Spleen (tissue), 11 donors: Measurements from ENCODE around the gene INF2. TPM values are rescaled to one million over a fixed set of nuclear protein-coding genes. Genes with fewer than 3 reads are reported as not detected.
"Not testable (repeated sequence)": the region's sequence is repeated elsewhere in the genome, so short reads cannot be mapped to it uniquely, and the experiment has no call there.

Source experiments
- DNase-seq: peaks from one replicate; pipeline ENCODE4 v3.0.0-alpha.2; 2020
- H3K27ac ChIP-seq, 8 donors: fragments of 200-600 bp; sonication (generic) in 7 of 8; 1 replicate in 4 of 8; 2 replicates in 4 of 8; pipeline versions ENCODE4 v1.5.0 to v1.8.0; 2016 to 2021; ENCODE audit warnings: inconsistent platforms in 4 of 8, mild to moderate bottlenecking in 4 of 8, moderate library complexity in 1 of 8
- H3K27me3 ChIP-seq, 7 donors: fragments of 200-600 bp; sonication (generic) in 6 of 7; replicated peaks in 1 of 7; 1 replicate in 4 of 7; 2 replicates in 3 of 7; pipeline versions ENCODE4 v1.5.0 to v1.8.0; 2016 to 2021; ENCODE audit warnings: inconsistent platforms in 3 of 7, mild to moderate bottlenecking in 1 of 7
- H3K36me3 ChIP-seq, 6 donors: fragments of 200-600 bp; sonication (generic) in 5 of 6; 1 replicate in 4 of 6; 2 replicates in 2 of 6; pipeline versions ENCODE4 v1.5.0 to v1.8.0; 2016 to 2021; ENCODE audit warnings: inconsistent platforms in 2 of 6
- H3K4me1 ChIP-seq, 6 donors: fragments of 200-600 bp; sonication (generic) in 5 of 6; 1 replicate in 3 of 6; 2 replicates in 3 of 6; pipeline versions ENCODE4 v1.5.0 to v1.8.0; 2016 to 2021; ENCODE audit warnings: inconsistent platforms in 3 of 6
- H3K4me3 ChIP-seq, 8 donors: fragments of 200-600 bp; sonication (generic) in 7 of 8; 1 replicate in 4 of 8; 2 replicates in 4 of 8; pipeline versions ENCODE4 v1.5.0 to v1.8.0; 2016 to 2021; ENCODE audit warnings: inconsistent platforms in 4 of 8, mild to moderate bottlenecking in 4 of 8, moderate library complexity in 2 of 8
- H3K9me3 ChIP-seq, 8 donors: fragments of 200-600 bp; sonication (generic) in 7 of 8; 1 replicate in 4 of 8; 2 replicates in 4 of 8; pipeline versions ENCODE4 v1.5.0 to v1.8.0; 2016 to 2021; ENCODE audit warnings: inconsistent platforms in 4 of 8
- CTCF ChIP-seq, 11 experiments: fragments of 200-600 bp in 7 of 11; fragments of 450-650 bp in 4 of 11; sonication (generic) in 4 of 11; IDR thresholded peaks in 8 of 11; conservative IDR thresholded peaks in 3 of 11; 1 replicate in 7 of 11; 2 replicates in 4 of 11; pipeline versions ENCODE4 v1.4.0 to v1.8.0; 2016 to 2021; ENCODE audit warnings: antibody characterized with exemption in 11 of 11, inconsistent platforms in 4 of 11, mild to moderate bottlenecking in 1 of 11
- POLR2A ChIP-seq, 3 donors: fragments of 450-650 bp; IDR thresholded peaks; one replicate each; pipeline ENCODE4 v1.5.1; 2017; ENCODE audit warnings: antibody characterized with exemption in 3 of 3, mild to moderate bottlenecking in 1 of 3
- POLR2AphosphoS5 ChIP-seq, 3 donors: sonication (generic); formaldehyde crosslinking; IDR thresholded peaks; one replicate each; pipeline ENCODE4 v1.5.1; 2017; ENCODE audit warnings: antibody characterized with exemption in 3 of 3
- WGBS, 5 donors: extraction: QIAGEN DNeasy Blood & Tissue Kit in 3 of 5; methylation state at CpG; one replicate each; pipeline versions ENCODE4 v1.1.5 to v1.1.7; 2013 to 2018; 5-methylcytosine and 5-hydroxymethylcytosine counted together
- intact Hi-C: fragments of 100-400 bp; cut with DNase I; formaldehyde crosslinking; loops from one replicate; pipeline ENCODE4 v1.15.0; 2023; ENCODE audit warnings: low total_unique reads
- polyA plus RNA-seq, 3 donors: library from polyadenylated mRNA; stranded (reverse); fragments of 200-250 nt; gene quantifications; one replicate each; pipeline ENCODE4 v1.2.1, GENCODE V29; 2013
- total RNA-seq, 7 donors: library from RNA; depleted of rRNA in 3 of 7; stranded (reverse); fragments of >200 nt in 3 of 7; fragmentation: NEBNext Ultra II Directional in 4 of 7; extraction: Animal tissue kit (Norgen Biotek cat#: 25700) in 4 of 7; gene quantifications; one replicate each; pipeline versions ENCODE4 v1.1.0 to v1.2.1, GENCODE V29; 2016 to 2021
- donor health status: healthy with polysubstance abuse.
- donor health status: DM: no; HTN: no; CAD: no; lungs with moderate emphysema.
- donor health status: DM: no; HTN: no; CAD: no.
- donor health status: Bipolar disorder and iron deficiency.
- donor health status: healthy.
- donor health status: DM: no; HTN: no; CAD: no.
- donor health status: DM: yes; HTN: yes; CAD: no.

Gene INF2
- total and polyA plus RNA-seq, 10 donors, result 56.6 to 120 (median 98.6) TPM

GRCh38 chr14:104724981-104725771, 35.8 kb downstream of the INF2 start:
- no peak for DNase-seq
- Histone ChIP-seq H3K36me3 (peaks cover 0 to 9% (median 0%) of the 10 kb centered on the region in 6 donors), H3K27ac (peak overlapping the region in 1 of 8 donors; percentile 78), H3K4me1 (peaks cover 5 to 43% (median 25%) of the 10 kb centered on the region in 6 donors), H3K27me3 (peaks cover 0 to 11% (median 0%) of the 10 kb centered on the region in 7 donors), H3K9me3 (no peaks in the 10 kb centered on the region), H3K4me3 (peak overlapping the region in 4 of 8 donors; percentile 77 to 97 (median 83))
- intact Hi-C loops, result no loop called here
- WGBS, 5 donors, result 42 to 84% (median 57%) methylated on average over 9 to 24 of the region's 24 CpGs
- peak in 1 of 3 donors; percentile 32 for TF ChIP-seq POLR2AphosphoS5 (IDR thresholded peaks at IDR 0.05)
- TF ChIP-seq POLR2A (IDR thresholded peaks at IDR 0.05), result no peak

DNA sequence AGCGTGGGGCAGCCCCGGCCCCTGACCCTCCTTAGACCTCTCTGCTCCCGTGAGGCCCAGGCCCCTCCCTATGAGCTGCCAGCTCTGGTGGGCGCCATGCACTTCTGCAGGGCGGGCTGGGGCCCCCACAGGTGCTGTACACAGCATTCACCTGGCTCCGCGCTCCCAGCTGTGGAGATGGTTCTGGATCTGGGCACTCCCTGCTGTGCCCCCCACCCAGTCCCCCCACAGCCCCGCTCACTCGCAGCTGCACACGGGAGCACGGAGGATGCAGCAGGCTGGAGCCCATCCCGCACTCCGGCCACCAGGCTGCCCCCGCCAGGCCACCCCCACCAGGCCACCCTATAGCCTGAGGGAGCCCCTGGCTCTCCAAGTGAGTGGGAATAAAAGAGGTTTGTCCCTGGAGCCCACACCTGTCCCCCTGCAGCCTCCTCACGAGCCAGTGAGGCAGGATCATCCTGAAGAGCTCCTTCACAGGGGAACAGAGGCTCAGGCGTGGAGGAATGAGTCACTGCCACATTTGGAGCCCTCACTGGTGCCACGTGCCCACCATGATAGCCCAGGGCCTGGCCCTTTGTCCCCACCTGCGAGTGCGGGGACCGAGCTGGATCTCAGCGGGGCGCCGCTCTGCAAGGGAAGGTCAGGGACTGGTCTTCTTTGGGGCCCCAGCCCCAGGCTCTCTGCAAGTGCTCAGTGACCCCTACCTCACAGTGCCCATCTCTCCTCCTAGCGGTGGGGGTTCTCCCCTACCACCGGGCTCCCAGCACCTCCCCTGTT, 36.5 kb downstream of the INF2 start:
- H3K27ac ChIP-seq, result no peak overlapping the region

DNA sequence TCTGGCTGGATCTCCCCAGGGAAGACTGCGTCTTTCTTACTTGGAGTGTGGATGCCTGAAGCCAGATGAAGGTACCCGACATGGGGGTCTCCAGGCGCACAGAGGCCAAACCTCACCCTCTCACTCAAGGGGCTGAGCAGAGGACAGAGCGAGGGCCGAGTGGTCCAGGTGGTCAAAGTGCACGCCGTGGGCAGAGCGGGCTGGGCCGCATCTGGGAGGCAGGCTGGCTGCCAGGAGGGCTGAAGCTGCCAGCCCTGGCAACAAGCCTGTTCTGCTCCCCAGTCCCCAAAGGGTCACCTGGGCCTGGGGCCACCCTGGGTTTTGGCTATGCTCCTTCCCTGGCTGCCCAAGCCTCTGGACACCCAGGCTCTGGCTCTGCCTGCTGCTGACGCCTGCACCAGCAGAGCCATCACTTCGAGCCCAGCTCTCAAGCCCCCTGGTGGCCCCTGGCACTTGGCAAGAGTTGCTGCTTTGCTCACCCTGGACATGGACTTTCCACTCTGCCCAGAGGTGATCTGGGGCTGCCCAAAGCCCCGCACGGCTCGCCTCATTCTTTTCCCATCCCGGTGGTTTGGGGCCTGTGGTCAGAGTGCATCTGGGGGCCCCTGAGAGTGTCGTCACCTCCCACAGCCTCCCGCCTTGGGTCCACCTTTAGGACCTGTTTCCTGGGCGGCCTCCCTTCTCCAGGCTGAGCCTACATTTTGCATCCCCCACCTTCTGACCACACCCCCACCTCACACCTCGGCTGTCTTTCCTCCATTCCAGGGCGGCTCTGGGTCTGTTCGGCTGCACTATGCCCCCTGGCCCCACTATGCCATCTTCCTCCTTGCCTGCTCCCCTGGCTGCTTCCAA, 37.4 kb downstream of the INF2 start:
- no peak overlapping the region for H3K4me3 ChIP-seq
- peaks cover 0 to 11% (median 0%) of the 10 kb centered on the region in 7 donors for H3K27me3 ChIP-seq
- no peaks in the 10 kb centered on the region for H3K9me3 ChIP-seq
- 73 to 86% (median 77%) methylated on average over 19 to 21 of the region's 21 CpGs for WGBS, 5 donors
- H3K27ac ChIP-seq, result no peak overlapping the region
- DNase-seq, result no peak
- H3K4me1 ChIP-seq, result peaks cover 5 to 47% (median 26%) of the 10 kb centered on the region in 6 donors
- TF ChIP-seq CTCF (IDR thresholded peaks at IDR 0.05 in 8 of 11, conservative IDR thresholded peaks at IDR 0.05 in 3 of 11) (no peak), POLR2A (IDR thresholded peaks at IDR 0.05) (no peak), POLR2AphosphoS5 (IDR thresholded peaks at IDR 0.05) (no peak)
- intact Hi-C loops, result no loop called here
- H3K36me3 ChIP-seq, result peaks cover 0 to 1% (median 0%) of the 10 kb centered on the region in 6 donors

More for the DNA sequence above, 36.5 kb downstream of the INF2 start:
- Histone ChIP-seq H3K4me3 (no peak overlapping the region), H3K27me3 (peaks cover 0 to 11% (median 0%) of the 10 kb centered on the region in 7 donors), H3K4me1 (peaks cover 5 to 43% (median 25%) of the 10 kb centered on the region in 6 donors), H3K36me3 (peaks cover 0 to 7% (median 0%) of the 10 kb centered on the region in 6 donors), H3K9me3 (no peaks in the 10 kb centered on the region)
- intact Hi-C loops, result no loop called here
- 82 to 88% (median 87%) methylated on average over 14 to 25 of the region's 25 CpGs for WGBS, 5 donors
- DNase-seq, result no peak
- TF ChIP-seq POLR2A (IDR thresholded peaks at IDR 0.05) (no peak), POLR2AphosphoS5 (IDR thresholded peaks at IDR 0.05) (peak in 1 of 3 donors; percentile 3)

DNA sequence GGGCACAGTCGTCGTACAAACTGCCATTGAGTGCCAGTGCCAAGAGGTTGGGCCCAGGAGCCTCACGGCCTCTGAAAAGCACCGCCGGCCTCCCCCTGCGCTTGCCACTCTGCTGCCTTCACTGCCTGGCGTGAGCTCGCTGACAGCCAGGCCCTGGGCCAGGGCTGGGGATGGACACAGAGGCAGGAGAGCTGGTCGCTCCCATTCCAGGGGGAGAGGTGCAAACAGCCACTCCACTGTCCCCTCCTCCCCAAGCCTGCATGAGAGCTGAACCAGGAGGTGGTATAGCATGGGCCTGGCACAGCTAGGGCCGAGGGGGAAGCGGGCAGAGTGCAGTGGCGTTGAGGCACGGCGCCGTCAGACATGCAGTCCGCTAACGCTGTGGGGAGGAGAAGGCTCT, 39.2 kb downstream of the INF2 start:
- Histone ChIP-seq H3K27me3 (peaks cover 0 to 11% (median 0%) of the 10 kb centered on the region in 7 donors), H3K27ac (no peak overlapping the region), H3K36me3 (no peaks in the 10 kb centered on the region), H3K9me3 (no peaks in the 10 kb centered on the region), H3K4me1 (peaks cover 0 to 46% (median 27%) of the 10 kb centered on the region in 6 donors), H3K4me3 (no peak overlapping the region)
- WGBS, 5 donors, result 88 to 94% (median 91%) methylated on average over 12 to 17 of the region's 17 CpGs
- intact Hi-C loops, result no loop called here
- DNase-seq, result no peak
- TF ChIP-seq POLR2A (IDR thresholded peaks at IDR 0.05) (no peak), CTCF (IDR thresholded peaks at IDR 0.05 in 8 of 11, conservative IDR thresholded peaks at IDR 0.05 in 3 of 11) (no peak), POLR2AphosphoS5 (IDR thresholded peaks at IDR 0.05) (peak in 1 of 3 donors; percentile 39)

- H3K9me3 ChIP-seq, H3K36me3 ChIP-seq, DNase-seq, intact Hi-C loops, H3K27ac ChIP-seq, H3K27me3 ChIP-seq, H3K4me3 ChIP-seq: not testable (repeated sequence)
- 82 to 97% (median 96%) methylated on average over 18 to 70 of the region's 73 CpGs for WGBS, 5 donors
- H3K4me1 ChIP-seq, result peaks cover 1 to 46% (median 27%) of the 10 kb centered on the region in 6 donors
Observed at GRCh38 chr14:104729176-104729834, 39.9 kb downstream of the INF2 start.
